Heart right ventricle (tissue), 16 donors: ENCODE results near the gene HEXD. TPM values are rescaled to one million over a fixed set of nuclear protein-coding genes. Genes with fewer than 3 reads are reported as not detected.
"Not testable (repeated sequence)": the region's sequence is repeated elsewhere in the genome, so short reads cannot be mapped to it uniquely, and the experiment has no call there.

Source experiments
- ATAC-seq, 8 donors: fragments of 200-7000 bp; cut with Tn5 transposase; one replicate each; pipeline ENCODE4 v1.9.1; 2020; ENCODE audit warnings: mild to moderate bottlenecking in 8 of 8, moderate library complexity in 8 of 8, moderate number of reproducible peaks in 1 of 8
- DNase-seq, 2 donors: peaks; one replicate each; pipeline ENCODE4 v3.0.0-alpha.2; 2020
- H3K27ac ChIP-seq, 10 donors: fragments of 200-600 bp; sonication (generic) in 2 of 10; one replicate each; pipeline versions ENCODE4 v1.5.0 to v1.8.0; 2020 to 2022; ENCODE audit warnings: mild to moderate bottlenecking in 3 of 10
- H3K27me3 ChIP-seq, 7 donors: fragments of 200-600 bp; one replicate each; pipeline ENCODE4 v1.8.0; 2021 to 2022; ENCODE audit warnings: mild to moderate bottlenecking in 2 of 7
- H3K36me3 ChIP-seq, 9 donors: fragments of 200-600 bp; sonication (generic) in 1 of 9; one replicate each; pipeline versions ENCODE4 v1.5.0 to v1.8.0; 2020 to 2022; ENCODE audit warnings: mild to moderate bottlenecking in 2 of 9
- H3K4me1 ChIP-seq, 9 donors: fragments of 200-600 bp; sonication (generic) in 1 of 9; one replicate each; pipeline versions ENCODE4 v1.5.0 to v1.8.0; 2020 to 2022; ENCODE audit warnings: mild to moderate bottlenecking in 4 of 9
- H3K4me3 ChIP-seq, 10 donors: fragments of 200-600 bp; sonication (generic) in 2 of 10; one replicate each; pipeline versions ENCODE4 v1.5.0 to v1.8.0; 2020 to 2022; ENCODE audit warnings: mild to moderate bottlenecking in 7 of 10, moderate library complexity in 2 of 10
- H3K9me3 ChIP-seq, 11 donors: fragments of 200-600 bp in 10 of 11; sonication (generic) in 2 of 11; one replicate each; pipeline versions ENCODE4 v1.5.0 to v1.8.0; 2013 to 2022; ENCODE audit warnings: mild to moderate bottlenecking in 2 of 11, control low read depth in 1 of 11, moderate library complexity in 1 of 11
- WGBS, 2 donors: extraction: QIAGEN DNeasy Blood & Tissue Kit; methylation state at CpG; one replicate each; pipeline ENCODE4 v1.1.7; 2013; ENCODE audit warnings: inconsistent platforms in 1 of 2; 5-methylcytosine and 5-hydroxymethylcytosine counted together
- intact Hi-C, 10 donors: fragments of 100-400 bp; cut with DNase I; formaldehyde crosslinking; loops; one replicate each; pipeline versions ENCODE4 v1.11.1 to v1.14.2; 2022
- polyA plus RNA-seq, 2 donors: library from polyadenylated mRNA; stranded (reverse); fragments of 200-250 nt; gene quantifications; one replicate each; pipeline ENCODE4 v1.2.3, GENCODE V29; 2013
- total RNA-seq, 10 donors: library from RNA; stranded (reverse); fragmentation: NEBNext Ultra II Directional in 3 of 10; extraction: Animal tissue kit (Norgen Biotek cat#: 25700) in 3 of 10; gene quantifications; one replicate each; pipeline versions ENCODE4 v1.2.1 to v1.2.4, GENCODE V29; 2021 to 2023
- TF ChIP-seq, protein P1 (sequence below), 9 donors: fragments of 200-600 bp; sonication (generic) in 2 of 9; IDR thresholded peaks; one replicate each; pipeline versions ENCODE4 v1.5.0 to v1.8.0; 2021 to 2022; ENCODE audit warnings: antibody characterized with exemption in 9 of 9, mild to moderate bottlenecking in 5 of 9, moderate library complexity in 1 of 9
- donor health status: Arrhythmogenic right ventricular cardiomyopathy.
- donor health status: ischemic (EF 13 %, LVEDD 7.1; RV severe dilation, severe dysfunction).
- donor health status: healthy with polysubstance abuse.
- donor health status: DM: no; HTN: yes; CAD: no.
- donor health status: DM: no; HTN: no; CAD: no.
- donor health status: ischemic (EF 25% LVEDD 6.9; RV normal size, moderate dysfunction).
- donor health status: ischemic (EF 25% LVEDD 5.7; RV mildly dilated, moderate dysfunction).
- donor health status: healthy.
- donor health status: DM: yes; HTN: yes; CAD: no.
- donor health status: Ischemic cardiomyopathy.
- donor health status: ischemic (EF 35%, LVEDD 5.7; RV mildly dilated, moderate dysfunction).
- donor health status: nonischemic (EF 11% LVEDD 7.7; RV severe dilation, severe dysfunction).
- donor health status: DM: yes; HTN: yes; CAD: no.
- donor health status: PGD.
- donor health status: ischemic (EF 29% LVEDD 5.4; RV normal size, mild dysfunction).
- donor health status: nonischemic (EF 23%, LVEDD 6.1; RV moderate dilation, normal function).

The HEXD gene
- total and polyA plus RNA-seq, 12 donors: 9.4 to 53.3 (median 13.5) TPM

DNA sequence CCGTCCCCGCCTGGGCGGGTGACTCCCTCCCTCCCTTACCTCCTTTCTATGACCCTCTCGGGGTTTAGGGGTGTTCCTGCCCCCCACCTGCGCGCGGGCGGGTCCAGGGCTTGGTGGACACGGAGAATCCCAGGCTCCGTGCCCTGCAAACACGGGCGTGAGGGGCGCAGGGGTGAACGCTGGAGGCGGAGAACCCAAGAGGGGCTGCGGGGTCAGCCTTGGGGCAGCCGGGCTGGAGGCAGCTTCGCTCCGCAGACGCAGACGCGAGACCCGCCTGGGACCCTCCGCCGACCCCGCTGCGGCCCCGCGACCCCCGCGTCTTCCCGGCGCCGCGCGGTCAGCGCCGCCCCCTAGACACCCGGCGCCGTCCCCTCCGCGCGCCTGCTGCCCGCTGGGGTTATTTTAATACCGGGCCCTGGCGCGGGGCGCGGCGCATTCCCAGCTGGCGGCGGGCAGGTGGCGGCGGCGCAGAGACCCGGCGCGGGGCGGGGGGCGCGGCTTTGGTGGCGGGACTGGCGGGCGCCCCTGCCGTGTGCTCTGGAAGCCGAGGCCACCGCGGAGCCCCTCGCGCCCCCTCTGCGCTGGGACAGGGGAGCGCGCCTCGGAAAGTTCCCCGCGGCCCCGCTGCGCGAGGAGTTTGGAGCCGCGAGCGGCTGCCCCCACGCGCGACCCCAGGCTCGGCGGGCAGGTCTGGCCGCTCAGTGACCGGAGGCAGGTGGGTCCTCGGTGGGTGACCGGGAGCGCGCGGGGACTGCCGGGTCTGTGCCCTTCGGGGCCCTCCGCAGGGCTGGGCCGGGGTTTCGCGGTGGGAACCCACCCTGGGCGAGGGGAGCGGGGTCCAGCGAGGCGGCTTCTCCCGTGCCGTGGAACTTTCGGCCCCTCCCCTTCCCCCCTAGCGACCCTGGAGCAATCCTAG, 46.6 kb upstream of the HEXD start, which contains the start of gene UTS2R:
UTS2R (plus strand) TSS at position 433 of the 916 bp plus-strand sequence. CDS start 2,560 bp downstream, outside the sequence.
- peaks cover 13 to 93% (median 83%) of the 10 kb centered on the region in 7 donors for H3K27me3 ChIP-seq
- TF ChIP-seq, protein P1, sequence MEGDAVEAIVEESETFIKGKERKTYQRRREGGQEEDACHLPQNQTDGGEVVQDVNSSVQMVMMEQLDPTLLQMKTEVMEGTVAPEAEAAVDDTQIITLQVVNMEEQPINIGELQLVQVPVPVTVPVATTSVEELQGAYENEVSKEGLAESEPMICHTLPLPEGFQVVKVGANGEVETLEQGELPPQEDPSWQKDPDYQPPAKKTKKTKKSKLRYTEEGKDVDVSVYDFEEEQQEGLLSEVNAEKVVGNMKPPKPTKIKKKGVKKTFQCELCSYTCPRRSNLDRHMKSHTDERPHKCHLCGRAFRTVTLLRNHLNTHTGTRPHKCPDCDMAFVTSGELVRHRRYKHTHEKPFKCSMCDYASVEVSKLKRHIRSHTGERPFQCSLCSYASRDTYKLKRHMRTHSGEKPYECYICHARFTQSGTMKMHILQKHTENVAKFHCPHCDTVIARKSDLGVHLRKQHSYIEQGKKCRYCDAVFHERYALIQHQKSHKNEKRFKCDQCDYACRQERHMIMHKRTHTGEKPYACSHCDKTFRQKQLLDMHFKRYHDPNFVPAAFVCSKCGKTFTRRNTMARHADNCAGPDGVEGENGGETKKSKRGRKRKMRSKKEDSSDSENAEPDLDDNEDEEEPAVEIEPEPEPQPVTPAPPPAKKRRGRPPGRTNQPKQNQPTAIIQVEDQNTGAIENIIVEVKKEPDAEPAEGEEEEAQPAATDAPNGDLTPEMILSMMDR (IDR thresholded peaks at IDR 0.05): no peak
- 4 to 6% methylated on average over 54 to 109 of the region's 109 CpGs for WGBS, 2 donors
- intact Hi-C loops: no loop called here
- H3K27ac ChIP-seq: no peak within 1 kb of the TSS
- DNase-seq (no peak), ATAC-seq (peak in 1 of 8 donors; percentile 25)
- peaks cover 0 to 29% (median 23%) of the 10 kb centered on the region in 9 donors for H3K4me1 ChIP-seq
- H3K4me3 ChIP-seq: peak within 1 kb of the TSS; percentile 2 to 50 (median 36)
- no peaks in the 10 kb centered on the region for H3K36me3 ChIP-seq
- no peaks in the 10 kb centered on the region for H3K9me3 ChIP-seq

DNA sequence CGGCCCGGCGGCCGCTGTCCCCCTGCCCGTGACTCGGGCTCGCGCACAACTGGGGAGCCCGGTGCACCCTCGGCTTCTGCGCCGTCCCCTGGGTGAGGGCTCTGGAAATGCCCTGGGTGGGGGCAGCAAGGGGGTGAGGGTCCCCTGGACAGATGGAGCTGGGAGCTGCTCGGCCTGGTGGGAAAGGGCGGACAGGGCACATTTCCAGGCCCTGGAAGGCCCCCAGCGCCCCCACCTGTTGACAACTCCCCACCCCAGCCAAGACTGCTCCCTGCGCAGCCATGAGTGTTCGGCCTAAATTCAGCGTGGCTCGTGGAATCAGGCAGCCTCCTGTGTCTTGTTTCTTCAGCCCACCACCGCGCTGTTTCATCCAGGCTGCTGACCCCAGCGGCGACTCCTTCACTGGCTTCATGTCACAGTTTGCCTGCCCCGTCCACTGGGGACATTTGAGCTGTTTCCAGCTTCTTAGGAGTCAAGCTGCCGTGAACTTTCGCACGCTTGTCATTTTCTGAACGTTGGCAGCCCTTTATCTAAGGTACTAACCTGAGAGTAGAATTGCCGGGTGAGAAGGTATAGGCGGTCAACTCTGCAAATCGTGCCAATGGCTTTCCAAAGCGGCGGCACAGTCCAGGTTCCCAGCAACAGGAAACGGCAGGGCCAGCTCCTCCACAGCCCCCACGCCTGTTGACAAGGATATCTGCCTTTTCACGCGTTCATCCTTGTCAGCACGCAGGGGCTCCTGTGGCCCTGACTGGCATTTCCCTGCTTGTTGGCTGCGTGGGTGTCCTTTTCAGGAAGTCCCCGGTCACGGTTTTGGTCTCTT, 45.7 kb upstream of the HEXD start:
- DNase-seq: no peak
- Histone ChIP-seq H3K4me1 (peaks cover 0 to 29% (median 23%) of the 10 kb centered on the region in 9 donors), H3K9me3 (no peaks in the 10 kb centered on the region), H3K36me3 (no peaks in the 10 kb centered on the region), H3K27ac (no peak overlapping the region), H3K4me3 (peak overlapping the region; percentile 2 to 50 (median 35)), H3K27me3 (peaks cover 13 to 92% (median 85%) of the 10 kb centered on the region in 7 donors)
- WGBS, 2 donors: 22% methylated on average over 41 of the region's 41 CpGs
- TF ChIP-seq, protein P1 (IDR thresholded peaks at IDR 0.05): no peak
- ATAC-seq: peak in 3 of 8 donors; percentile 18 to 56 (median 26)
- intact Hi-C loops: no loop called here

DNA sequence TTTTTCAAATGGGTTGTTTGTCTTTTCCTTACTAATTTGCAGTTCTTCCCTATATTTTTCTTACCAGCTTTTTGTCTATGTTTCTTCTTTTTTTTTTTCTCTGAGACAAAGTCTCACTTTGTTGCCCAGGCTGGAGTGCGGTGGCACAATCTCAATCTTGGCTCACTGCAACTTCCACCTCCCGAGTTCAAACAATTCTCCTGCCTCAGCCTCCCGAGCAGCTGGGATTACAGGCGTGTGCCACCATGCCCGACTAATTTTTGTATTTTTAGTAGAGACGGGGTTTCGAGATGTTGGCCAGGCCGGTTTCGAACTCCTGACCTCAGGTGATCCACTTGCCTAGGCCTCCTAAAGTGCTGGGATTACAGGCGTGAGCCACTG, 45.1 kb upstream of the HEXD start:
- DNase-seq, ATAC-seq, H3K36me3 ChIP-seq, H3K4me3 ChIP-seq, intact Hi-C loops, H3K27ac ChIP-seq, H3K9me3 ChIP-seq: not testable (repeated sequence)
- 84 to 92% methylated on average over 10 of the region's 10 CpGs for WGBS, 2 donors
- peaks cover 13 to 93% (median 85%) of the 10 kb centered on the region in 7 donors for H3K27me3 ChIP-seq
- H3K4me1 ChIP-seq: peaks cover 0 to 29% (median 23%) of the 10 kb centered on the region in 9 donors

DNA sequence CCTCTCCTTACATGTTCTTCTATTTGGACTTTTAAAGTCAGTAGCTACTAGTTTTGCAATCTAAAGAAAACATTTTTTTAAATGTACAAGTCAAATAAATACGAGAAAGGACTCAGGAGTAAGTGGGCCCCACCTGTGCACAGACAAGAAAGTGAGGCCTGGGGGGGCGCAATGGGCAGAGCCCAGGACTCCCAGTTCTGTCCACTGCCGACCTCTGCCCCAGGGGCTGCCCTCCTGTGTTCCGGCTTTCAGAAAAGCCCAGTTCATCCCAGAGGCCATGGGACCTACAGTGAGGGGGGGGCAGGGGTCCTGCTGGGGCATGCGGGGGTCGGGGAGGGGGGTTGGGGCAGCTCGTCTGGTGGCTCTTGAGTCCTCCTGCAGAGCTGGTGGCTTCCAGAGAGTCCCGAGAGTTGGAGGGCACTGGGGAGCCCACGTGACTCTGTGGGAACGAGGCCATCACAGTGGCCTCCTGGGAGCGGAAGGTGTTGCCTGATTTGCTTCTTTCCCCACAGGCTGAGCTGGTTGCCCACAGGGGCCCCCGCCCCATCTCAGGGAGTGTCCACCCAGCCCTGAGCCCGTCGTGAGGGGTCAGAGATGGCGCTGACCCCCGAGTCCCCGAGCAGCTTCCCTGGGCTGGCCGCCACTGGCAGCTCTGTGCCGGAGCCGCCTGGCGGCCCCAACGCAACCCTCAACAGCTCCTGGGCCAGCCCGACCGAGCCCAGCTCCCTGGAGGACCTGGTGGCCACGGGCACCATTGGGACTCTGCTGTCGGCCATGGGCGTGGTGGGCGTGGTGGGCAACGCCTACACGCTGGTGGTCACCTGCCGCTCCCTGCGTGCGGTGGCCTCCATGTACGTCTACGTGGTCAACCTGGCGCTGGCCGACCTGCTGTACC, 44.2 kb upstream of the HEXD start:
- Histone ChIP-seq H3K9me3 (no peaks in the 10 kb centered on the region), H3K27me3 (peaks cover 13 to 94% (median 89%) of the 10 kb centered on the region in 7 donors), H3K4me3 (no peak overlapping the region), H3K36me3 (no peaks in the 10 kb centered on the region), H3K27ac (no peak overlapping the region), H3K4me1 (peaks cover 0 to 29% (median 23%) of the 10 kb centered on the region in 9 donors)
- DNase-seq: no peak
- intact Hi-C loops: no loop called here
- ATAC-seq: no peak
- TF ChIP-seq, protein P1 (IDR thresholded peaks at IDR 0.05): no peak
- 84 to 87% methylated on average over 37 of the region's 37 CpGs for WGBS, 2 donors
